NT2/D1 (cell line): ENCODE measurements around the gene P4HA2.

ENCODE experiments used
- DNase-seq: peaks from one replicate; pipeline ENCODE4 v3.0.0-alpha.2; 2011; ENCODE audit warnings: low read depth, low spot score
- H3K27me3 ChIP-seq: 2 replicates; pipeline ENCODE4 v1.6.0; 2011; ENCODE audit warnings: mild to moderate bottlenecking; ENCODE audit not compliant: insufficient read length, insufficient read depth
- H3K36me3 ChIP-seq: 2 replicates; pipeline ENCODE4 v1.6.1; 2011; ENCODE audit warnings: mild to moderate bottlenecking, low read length, mixed read lengths; ENCODE audit not compliant: insufficient read depth, insufficient read length
- H3K4me1 ChIP-seq: 2 replicates; pipeline ENCODE4 v1.5.1; 2011; ENCODE audit not compliant: insufficient read depth, insufficient read length
- H3K4me3 ChIP-seq: 2 replicates; pipeline ENCODE4 v1.5.1; 2011; ENCODE audit warnings: low read depth; ENCODE audit not compliant: insufficient read length
- H3K9ac ChIP-seq: 2 replicates; pipeline ENCODE4 v1.6.0; 2011; ENCODE audit warnings: low read depth; ENCODE audit not compliant: insufficient read length
- H3K9me3 ChIP-seq: 2 replicates; pipeline ENCODE4 v1.5.1; 2011; ENCODE audit warnings: mild to moderate bottlenecking, low read length; ENCODE audit not compliant: insufficient read depth
- SUZ12 ChIP-seq: IDR thresholded peaks from 2 replicates; pipeline ENCODE4 v1.6.1; 2011; ENCODE audit not compliant: insufficient read length, insufficient read depth; ENCODE audit errors: extremely low read depth
- YY1 ChIP-seq: IDR thresholded peaks from 2 replicates; pipeline ENCODE4 v1.6.1; 2011; ENCODE audit not compliant: insufficient read length, insufficient read depth
- ZNF274 ChIP-seq: IDR thresholded peaks from 2 replicates; pipeline ENCODE4 v1.6.1; 2011; ENCODE audit warnings: mild to moderate bottlenecking, low read depth, low read length

P4HA2 gene

GRCh38 chr5:132253452-132254320 is 26.0 kb upstream of the P4HA2 start:
- TF ChIP-seq ZNF274 (no peak), YY1 (no peak), SUZ12 (no peak)
- DNase-seq: no peak
- no peak overlapping the region for H3K9ac ChIP-seq
- peaks cover 4% of the 10 kb centered on the region for H3K4me1 ChIP-seq
- H3K27me3 ChIP-seq: peaks cover 18% of the 10 kb centered on the region
- no peaks in the 10 kb centered on the region for H3K9me3 ChIP-seq
- H3K4me3 ChIP-seq: no peak overlapping the region
- H3K36me3 ChIP-seq: no peaks in the 10 kb centered on the region

GRCh38 chr5:132253008-132253441 is 25.4 kb upstream of the P4HA2 start:
- Histone ChIP-seq H3K9ac (no peak overlapping the region), H3K9me3 (no peaks in the 10 kb centered on the region)
- TF ChIP-seq YY1: no peak
- TF ChIP-seq ZNF274: no peak
- TF ChIP-seq SUZ12: no peak

GRCh38 chr5:132251220-132251725 is 23.6 kb upstream of the P4HA2 start:
- TF ChIP-seq ZNF274 (no peak), SUZ12 (no peak), YY1 (no peak)
- H3K9ac ChIP-seq: no peak overlapping the region
- no peak for DNase-seq
- no peaks in the 10 kb centered on the region for H3K9me3 ChIP-seq
- H3K36me3 ChIP-seq: no peaks in the 10 kb centered on the region
- peaks cover 8% of the 10 kb centered on the region for H3K27me3 ChIP-seq
- no peaks in the 10 kb centered on the region for H3K4me1 ChIP-seq
- no peak overlapping the region for H3K4me3 ChIP-seq

More at GRCh38 chr5:132253008-132253441, 25.4 kb upstream of the P4HA2 start:
- H3K36me3 ChIP-seq: no peaks in the 10 kb centered on the region
- peaks cover 3% of the 10 kb centered on the region for H3K4me1 ChIP-seq
- peaks cover 15% of the 10 kb centered on the region for H3K27me3 ChIP-seq
- no peak overlapping the region for H3K4me3 ChIP-seq
- DNase-seq: no peak

- no peak overlapping the region for H3K9ac ChIP-seq
- no peaks in the 10 kb centered on the region for H3K4me1 ChIP-seq
- no peaks in the 10 kb centered on the region for H3K9me3 ChIP-seq
- peaks cover 2% of the 10 kb centered on the region for H3K27me3 ChIP-seq
- TF ChIP-seq YY1 (no peak), SUZ12 (no peak), ZNF274 (no peak)
- no peaks in the 10 kb centered on the region for H3K36me3 ChIP-seq
- no peak overlapping the region for H3K4me3 ChIP-seq
- no peak for DNase-seq
These were observed 22.9 kb upstream of the P4HA2 start for GRCh38 chr5:132250547-132250946.

GRCh38 chr5:132246806-132247205 is 19.2 kb upstream of the P4HA2 start:
- Histone ChIP-seq H3K4me1 (peaks cover 6% of the 10 kb centered on the region), H3K4me3 (no peak overlapping the region), H3K9me3 (peaks cover 6% of the 10 kb centered on the region; the same call in 1 of the 2 replicates), H3K9ac (no peak overlapping the region), H3K36me3 (no peaks in the 10 kb centered on the region), H3K27me3 (no peaks in the 10 kb centered on the region)
- DNase-seq: no peak
- no peak for TF ChIP-seq YY1
- no peak for TF ChIP-seq SUZ12
- TF ChIP-seq ZNF274: no peak

GRCh38 chr5:132245593-132245992 is 17.9 kb upstream of the P4HA2 start:
- Histone ChIP-seq H3K4me3 (no peak overlapping the region), H3K36me3 (no peaks in the 10 kb centered on the region), H3K27me3 (no peaks in the 10 kb centered on the region), H3K4me1 (peaks cover 6% of the 10 kb centered on the region), H3K9me3 (peaks cover 6% of the 10 kb centered on the region; the same call in 1 of the 2 replicates), H3K9ac (no peak overlapping the region)
- TF ChIP-seq SUZ12: no peak
- no peak for TF ChIP-seq YY1
- TF ChIP-seq ZNF274: no peak
- no peak for DNase-seq

- TF ChIP-seq ZNF274: no peak
- no peak for TF ChIP-seq YY1
- no peak for TF ChIP-seq SUZ12
- Histone ChIP-seq H3K4me1 (peaks cover 6% of the 10 kb centered on the region), H3K4me3 (no peak overlapping the region), H3K27me3 (no peaks in the 10 kb centered on the region), H3K9me3 (peaks cover 6% of the 10 kb centered on the region; the same call in 1 of the 2 replicates), H3K36me3 (no peaks in the 10 kb centered on the region), H3K9ac (no peak overlapping the region)
- DNase-seq: no peak
These were observed 15.8 kb upstream of the P4HA2 start for GRCh38 chr5:132243366-132243977.
